A673 (cell line): ENCODE measurements around the gene ITGB4.

ENCODE experiments used
- CTCF ChIP-seq: fragments of 300-800, 200-600 bp; sonication (generic); conservative IDR thresholded peaks from 2 replicates; pipeline ENCODE4 v1.5.1; 2017; ENCODE audit warnings: low read depth, mild to moderate bottlenecking, antibody characterized with exemption, low read length, moderate library complexity, mixed read lengths
- EZH2 ChIP-seq: fragments of 200-600 bp; sonication (generic); IDR thresholded peaks from 2 replicates; pipeline ENCODE4 v1.6.1; 2017; ENCODE audit warnings: borderline replicate concordance, low read depth, mild to moderate bottlenecking, mixed read lengths, antibody characterized with exemption, low read length; ENCODE audit not compliant: poor library complexity, severe bottlenecking

- TF ChIP-seq CTCF: no peak
- no peak for TF ChIP-seq EZH2
Measured at GRCh38 chr17:75683583-75683982, 37.7 kb upstream of the ITGB4 start.
